GM23248 (cell line): ENCODE data around the gene CARD14. TPM values are rescaled to one million over a fixed set of nuclear protein-coding genes. Genes with fewer than 3 reads are reported as not detected.

Experiments
- DNase-seq: peaks from one replicate; pipeline ENCODE4 v3.0.0-alpha.2; 2015
- H2AFZ ChIP-seq: fragments of 200-600 bp; sonication (generic); 2 replicates; pipeline ENCODE4 v1.6.1; 2016; ENCODE audit warnings: antibody characterized with exemption
- H3F3A ChIP-seq: fragments of 200-600 bp; sonication (generic); 2 replicates; pipeline ENCODE4 v1.6.1; 2016; ENCODE audit warnings: mild to moderate bottlenecking, antibody characterized with exemption, mixed run types; ENCODE audit not compliant: insufficient read depth
- H3K27ac ChIP-seq: fragments of 200-600 bp; sonication (generic); 2 replicates; pipeline ENCODE4 v1.5.1; 2016; ENCODE audit warnings: mild to moderate bottlenecking
- H3K27me3 ChIP-seq: fragments of 200-600 bp; sonication (generic); replicated peaks from 2 replicates; pipeline ENCODE4 v1.6.1; 2016; ENCODE audit warnings: mild to moderate bottlenecking; ENCODE audit not compliant: insufficient read depth
- H3K36me3 ChIP-seq: fragments of 200-600 bp; sonication (generic); 2 replicates; pipeline ENCODE4 v1.6.1; 2016; ENCODE audit warnings: low read depth, mild to moderate bottlenecking
- H3K4me1 ChIP-seq: fragments of 200-600 bp; sonication (generic); 2 replicates; pipeline ENCODE4 v1.6.1; 2016; ENCODE audit warnings: mild to moderate bottlenecking; ENCODE audit not compliant: insufficient read depth
- H3K4me2 ChIP-seq: fragments of 200-600 bp; sonication (generic); one replicate; pipeline ENCODE4 v1.6.1; 2016; ENCODE audit warnings: mild to moderate bottlenecking; ENCODE audit not compliant: unreplicated experiment
- H3K4me3 ChIP-seq: fragments of 200-600 bp; sonication (generic); 2 replicates; pipeline ENCODE4 v1.5.1; 2016; ENCODE audit warnings: mild to moderate bottlenecking
- H3K79me2 ChIP-seq: fragments of 200-600 bp; sonication (generic); 2 replicates; pipeline ENCODE4 v1.6.1; 2016; ENCODE audit warnings: mild to moderate bottlenecking; ENCODE audit not compliant: insufficient read depth
- H3K9ac ChIP-seq: fragments of 200-600 bp; sonication (generic); 2 replicates; pipeline ENCODE4 v1.6.1; 2016; ENCODE audit warnings: mild to moderate bottlenecking
- H3K9me2 ChIP-seq: fragments of 200-600 bp; sonication (generic); 2 replicates; pipeline ENCODE4 v1.6.1; 2016; ENCODE audit warnings: mixed run types, mild to moderate bottlenecking, moderate library complexity; ENCODE audit not compliant: insufficient read depth
- H3K9me3 ChIP-seq: fragments of 200-600 bp; sonication (generic); one replicate; pipeline ENCODE4 v1.6.1; 2017; ENCODE audit warnings: low read depth
- H4K20me1 ChIP-seq: fragments of 200-600 bp; sonication (generic); 2 replicates; pipeline ENCODE4 v1.6.0; 2016; ENCODE audit not compliant: insufficient read depth
- EZH2 ChIP-seq: fragments of 200-600 bp; sonication (generic); IDR thresholded peaks from 2 replicates; pipeline ENCODE4 v1.6.1; 2018; ENCODE audit warnings: antibody characterized with exemption, mild to moderate bottlenecking; ENCODE audit not compliant: insufficient read depth, poor library complexity, severe bottlenecking
- EZH2phosphoT487 ChIP-seq: fragments of 200-600 bp; sonication (generic); IDR thresholded peaks from 2 replicates; pipeline ENCODE4 v1.6.1; 2018; ENCODE audit warnings: antibody characterized with exemption, moderate library complexity, mild to moderate bottlenecking, low read depth; ENCODE audit not compliant: insufficient read depth
- WGBS, 2 experiments: methylation state at CpG; one replicate each; pipeline ENCODE4 v1.1.6; 2015 to 2017; ENCODE audit warnings: low lambda C conversion rate in 2 of 2, low coverage in 1 of 2; ENCODE audit errors: missing lambda C conversion rate in 2 of 2; 5-methylcytosine and 5-hydroxymethylcytosine counted together
- in situ Hi-C: fragments of 300-500 bp; cut with MboI; formaldehyde crosslinking; loops from 2 replicates; pipeline ENCODE4 v1.15.0; 2020
- polyA plus RNA-seq: library from polyadenylated mRNA; unstranded; fragments of >200 nt; fragmentation: Nextera tagmentation; extraction: Ambion mirVana; gene quantifications from 2 replicates; pipeline ENCODE4 v1.2.1, GENCODE V29; 2016
- total RNA-seq: library from RNA; depleted of rRNA; stranded (reverse); fragments of >200 nt; shearing (Covaris generic); gene quantifications from 2 replicates; pipeline ENCODE4 v1.2.3, GENCODE V29; 2014

CARD14 gene
- total and polyA plus RNA-seq, 2 experiments from 2014 or later: 0.06 TPM; not detected in 1

DNA sequence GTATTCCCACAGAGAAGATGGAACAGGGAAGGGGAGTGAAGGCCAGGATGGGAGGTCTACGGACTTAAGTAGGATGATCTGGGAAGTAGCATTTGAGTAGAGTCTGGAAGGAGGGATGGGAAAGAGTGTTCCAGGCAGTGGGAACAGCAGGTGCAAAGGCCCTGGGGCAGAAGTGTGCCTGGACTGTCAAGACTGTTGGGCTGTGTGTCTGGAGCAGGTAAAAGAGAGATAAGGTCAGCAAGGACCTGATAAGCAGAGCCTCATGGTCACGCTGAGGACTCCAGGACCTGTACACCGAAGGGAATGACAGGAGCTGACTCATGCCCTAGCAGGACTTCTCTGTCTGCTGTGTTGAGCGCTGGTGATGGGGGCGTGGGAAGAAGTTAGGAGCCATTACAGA lies 723 bp upstream of the CARD14 start:
- Histone ChIP-seq H3K27me3 (no peaks in the 10 kb centered on the region), H3K9me3 (no peaks in the 10 kb centered on the region), H3K36me3 (no peaks in the 10 kb centered on the region), H2AFZ (no peak overlapping the region), H3K79me2 (no peaks in the 10 kb centered on the region), H3K4me1 (no peaks in the 10 kb centered on the region), H3F3A (no peaks in the 10 kb centered on the region), H4K20me1 (no peaks in the 10 kb centered on the region), H3K4me2 (no peak overlapping the region), H3K9ac (no peak overlapping the region), H3K9me2 (no peaks in the 10 kb centered on the region), H3K27ac (no peak overlapping the region), H3K4me3 (no peak overlapping the region)
- no peak for DNase-seq
- in situ Hi-C loops: no loop called here
- TF ChIP-seq EZH2phosphoT487: no peak
- no peak for TF ChIP-seq EZH2
- WGBS, 2 experiments: 78 to 80% methylated on average over 5 of the region's 5 CpGs

DNA sequence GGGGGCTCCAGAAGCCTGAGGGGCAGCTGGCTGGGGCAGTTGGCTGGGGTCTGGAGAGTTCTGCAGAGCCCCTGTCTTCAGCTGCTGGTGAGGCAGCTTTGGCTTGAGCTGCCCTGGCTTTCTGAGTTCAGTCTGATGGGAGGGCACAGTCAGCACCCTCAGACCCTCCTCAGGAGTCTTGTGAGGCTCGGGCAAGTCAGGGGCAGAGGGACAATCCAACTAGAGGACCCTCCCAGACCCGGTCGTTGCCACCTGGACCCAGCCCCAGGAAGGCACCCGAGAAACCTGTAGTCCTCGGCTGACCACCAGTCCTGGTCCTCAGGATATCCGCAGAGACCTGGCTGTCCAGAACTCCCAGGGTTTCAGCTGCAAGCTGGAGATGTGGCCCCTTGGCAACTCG lies 1.9 kb downstream of the CARD14 start:
- WGBS, 2 experiments: 69 to 72% methylated on average over 7 of the region's 7 CpGs
- Histone ChIP-seq H3K9ac (no peak overlapping the region), H3K27ac (no peak overlapping the region), H3K79me2 (no peaks in the 10 kb centered on the region), H3K9me3 (no peaks in the 10 kb centered on the region), H3K36me3 (no peaks in the 10 kb centered on the region), H3F3A (no peaks in the 10 kb centered on the region), H3K4me2 (no peak overlapping the region), H3K4me1 (no peaks in the 10 kb centered on the region), H4K20me1 (no peaks in the 10 kb centered on the region), H3K9me2 (no peaks in the 10 kb centered on the region), H2AFZ (no peak overlapping the region), H3K4me3 (no peak overlapping the region), H3K27me3 (no peaks in the 10 kb centered on the region)
- in situ Hi-C loops: no loop called here
- no peak for DNase-seq
- TF ChIP-seq EZH2phosphoT487: no peak
- no peak for TF ChIP-seq EZH2

DNA sequence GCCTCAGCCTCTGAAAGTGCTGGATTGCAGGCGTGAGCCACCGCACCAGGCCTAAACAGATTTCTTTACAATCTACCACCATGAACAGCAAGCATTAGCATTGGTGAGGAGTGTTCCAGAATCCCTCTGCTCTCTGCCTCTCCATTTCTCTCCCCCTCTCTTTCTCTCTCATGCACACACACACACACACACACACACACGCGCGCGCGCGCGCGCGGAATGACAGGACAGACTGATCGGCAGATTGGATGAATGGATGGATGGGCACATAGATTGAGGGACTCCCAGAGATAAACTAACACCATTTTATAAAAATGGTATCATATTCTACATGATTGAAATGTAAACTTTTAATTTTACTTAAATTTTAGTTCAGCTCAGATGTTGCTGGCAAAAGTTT lies 3.3 kb downstream of the CARD14 start:
- Histone ChIP-seq H3K27me3 (no peaks in the 10 kb centered on the region), H3K36me3 (no peaks in the 10 kb centered on the region), H2AFZ (no peak overlapping the region), H3K4me3 (no peak overlapping the region), H3K9me3 (no peaks in the 10 kb centered on the region), H4K20me1 (no peaks in the 10 kb centered on the region), H3F3A (no peaks in the 10 kb centered on the region), H3K9me2 (no peaks in the 10 kb centered on the region), H3K79me2 (no peaks in the 10 kb centered on the region), H3K4me1 (no peaks in the 10 kb centered on the region), H3K4me2 (no peak overlapping the region), H3K9ac (no peak overlapping the region), H3K27ac (no peak overlapping the region)
- TF ChIP-seq EZH2 (no peak), EZH2phosphoT487 (no peak)
- 83 to 87% methylated on average over 12 of the region's 12 CpGs for WGBS, 2 experiments
- no peak for DNase-seq
- in situ Hi-C loops: no loop called here

DNA sequence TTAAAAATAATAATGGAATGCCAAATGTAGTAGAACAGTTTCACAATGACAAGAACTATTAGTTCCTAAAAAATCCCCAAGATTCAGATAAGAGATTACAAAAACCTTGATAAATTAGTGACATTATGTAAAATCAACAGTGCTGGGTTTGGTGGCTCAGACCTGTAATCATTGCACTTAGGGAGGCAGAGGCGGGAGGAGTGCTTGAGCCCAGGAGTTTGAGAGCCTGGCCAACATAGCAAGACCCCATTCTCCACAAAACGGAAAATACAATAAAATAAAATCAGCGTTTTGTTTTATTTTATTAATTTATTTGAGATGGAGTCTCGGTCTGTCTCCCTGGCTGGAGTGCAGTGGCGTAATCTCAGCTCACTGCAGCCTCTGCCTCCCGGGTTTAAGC lies 4.1 kb downstream of the CARD14 start:
- Histone ChIP-seq H3K9ac (no peak overlapping the region), H3K79me2 (no peaks in the 10 kb centered on the region), H3K27ac (no peak overlapping the region), H3K4me1 (no peaks in the 10 kb centered on the region), H3K9me2 (no peaks in the 10 kb centered on the region), H4K20me1 (no peaks in the 10 kb centered on the region), H3K36me3 (no peaks in the 10 kb centered on the region), H3K27me3 (0 out of 2 replicates have a peak, but pooled peaks cover 2% of the 10 kb centered on the region), H3K4me2 (no peak overlapping the region), H3K4me3 (no peak overlapping the region), H3F3A (no peaks in the 10 kb centered on the region), H3K9me3 (no peaks in the 10 kb centered on the region), H2AFZ (no peak overlapping the region)
- no peak for DNase-seq
- WGBS, 2 experiments: 83 to 88% methylated on average over 6 of the region's 6 CpGs
- in situ Hi-C loops: no loop called here
- TF ChIP-seq EZH2phosphoT487 (no peak), EZH2 (no peak)

DNA sequence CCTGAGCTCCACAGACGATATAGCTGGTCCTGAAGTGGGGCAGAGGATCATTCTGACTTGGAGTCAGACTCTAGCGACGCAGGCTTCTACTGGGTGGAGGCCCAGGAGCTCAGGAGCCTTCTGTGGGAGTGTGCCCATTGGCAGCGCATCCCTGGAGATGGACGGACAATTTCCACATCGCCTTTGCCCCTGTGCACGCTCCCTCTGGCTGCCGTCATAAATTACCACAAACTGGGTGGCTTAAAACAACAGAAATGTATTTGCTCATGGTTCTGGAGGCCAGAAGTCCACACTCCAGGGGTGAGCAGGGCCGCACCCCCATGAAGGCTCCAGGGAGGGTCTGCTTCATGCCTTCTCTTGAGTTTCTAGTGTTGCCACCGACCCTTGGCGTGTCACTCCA lies 6.9 kb downstream of the CARD14 start:
- Histone ChIP-seq H3K36me3 (no peaks in the 10 kb centered on the region), H3K4me2 (no peak overlapping the region), H3K79me2 (no peaks in the 10 kb centered on the region), H4K20me1 (no peaks in the 10 kb centered on the region), H3K9me2 (no peaks in the 10 kb centered on the region), H3K27me3 (0 out of 2 replicates have a peak, but pooled peaks cover 5% of the 10 kb centered on the region), H3K9me3 (no peaks in the 10 kb centered on the region), H2AFZ (no peak overlapping the region), H3K4me1 (no peaks in the 10 kb centered on the region), H3K4me3 (no peak overlapping the region), H3K9ac (no peak overlapping the region), H3F3A (no peaks in the 10 kb centered on the region), H3K27ac (no peak overlapping the region)
- WGBS, 2 experiments: 87 to 88% methylated on average over 11 of the region's 11 CpGs
- no peak for DNase-seq
- in situ Hi-C loops: no loop called here
- TF ChIP-seq EZH2phosphoT487 (no peak), EZH2 (no peak)
